HG03039 (cell line): Measurements from ENCODE around the gene IGF1.
"Not testable (repeated sequence)": the region's sequence is repeated elsewhere in the genome, so short reads cannot be mapped to it uniquely, and the experiment has no call there.

Experiments
- ATAC-seq: cut with Tn5 transposase; IDR thresholded peaks from one replicate; pipeline ENCODE4 v1.9.1; 2021; ENCODE audit warnings: mild to moderate bottlenecking, moderate library complexity; ENCODE audit not compliant: unreplicated experiment

The IGF1 gene

GRCh38 chr12:102396276-102396675, 84.1 kb downstream of the IGF1 start:
- ATAC-seq, result no peak

DNA sequence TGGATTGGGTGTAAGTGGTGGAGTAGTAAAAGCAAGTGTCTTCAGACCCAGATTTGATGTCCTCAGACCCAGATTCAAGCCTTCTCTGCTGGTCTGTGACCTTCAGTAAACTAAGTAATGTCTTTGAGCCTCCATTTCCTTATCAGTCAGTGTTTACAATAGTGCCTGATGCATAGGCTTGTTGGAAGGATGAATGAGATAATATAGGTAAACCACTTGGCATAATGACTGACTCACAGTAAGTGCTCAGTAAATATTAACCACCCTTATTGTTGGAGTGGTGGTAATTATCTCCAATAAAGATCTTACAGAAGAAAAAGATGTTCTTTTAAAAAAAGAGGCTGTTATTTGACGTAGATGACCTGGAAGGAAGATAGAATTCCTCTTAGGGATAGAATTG, 86.2 kb downstream of the IGF1 start:
- no peak for ATAC-seq

DNA sequence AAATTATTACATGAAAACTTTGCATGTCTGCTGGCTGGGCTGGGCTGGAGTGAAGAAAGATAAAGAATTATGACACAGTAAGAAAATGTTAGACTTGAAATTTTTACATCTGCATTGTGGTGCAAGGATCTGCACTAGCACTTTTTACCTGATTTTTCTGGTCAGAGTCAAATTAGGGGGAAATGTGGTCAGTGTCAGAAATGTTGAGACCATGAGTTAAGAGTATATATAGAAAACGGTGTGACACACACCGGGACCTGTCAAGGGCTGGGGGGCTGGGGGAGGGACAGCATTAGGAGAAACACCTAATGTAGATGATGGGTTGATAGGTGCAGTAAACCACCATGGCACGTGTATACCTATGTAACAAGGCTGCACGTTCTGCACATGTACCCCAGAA, 90.3 kb downstream of the IGF1 start:
- no peak for ATAC-seq

GRCh38 chr12:102388469-102388868, 91.9 kb downstream of the IGF1 start:
- no peak for ATAC-seq

DNA sequence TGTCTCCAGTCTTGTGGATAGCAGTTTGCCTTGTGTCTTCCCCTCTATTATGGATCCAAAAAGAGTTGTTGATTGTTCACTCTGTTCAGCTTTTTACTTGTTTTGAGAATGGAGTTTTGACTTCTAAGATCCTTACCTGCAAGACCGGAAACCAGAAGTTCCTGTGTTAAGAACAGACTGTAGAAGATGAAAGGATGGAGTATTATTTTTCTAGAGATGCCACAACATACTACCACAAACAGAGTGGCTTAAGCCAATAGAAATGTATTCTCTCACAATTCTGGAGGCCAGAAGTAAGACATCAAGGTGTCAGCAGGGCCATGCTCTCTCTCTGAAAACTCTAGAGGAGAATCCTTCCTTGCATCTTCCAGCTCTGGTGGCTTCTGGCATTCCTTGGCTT, 95.0 kb downstream of the IGF1 start:
- no peak for ATAC-seq

DNA sequence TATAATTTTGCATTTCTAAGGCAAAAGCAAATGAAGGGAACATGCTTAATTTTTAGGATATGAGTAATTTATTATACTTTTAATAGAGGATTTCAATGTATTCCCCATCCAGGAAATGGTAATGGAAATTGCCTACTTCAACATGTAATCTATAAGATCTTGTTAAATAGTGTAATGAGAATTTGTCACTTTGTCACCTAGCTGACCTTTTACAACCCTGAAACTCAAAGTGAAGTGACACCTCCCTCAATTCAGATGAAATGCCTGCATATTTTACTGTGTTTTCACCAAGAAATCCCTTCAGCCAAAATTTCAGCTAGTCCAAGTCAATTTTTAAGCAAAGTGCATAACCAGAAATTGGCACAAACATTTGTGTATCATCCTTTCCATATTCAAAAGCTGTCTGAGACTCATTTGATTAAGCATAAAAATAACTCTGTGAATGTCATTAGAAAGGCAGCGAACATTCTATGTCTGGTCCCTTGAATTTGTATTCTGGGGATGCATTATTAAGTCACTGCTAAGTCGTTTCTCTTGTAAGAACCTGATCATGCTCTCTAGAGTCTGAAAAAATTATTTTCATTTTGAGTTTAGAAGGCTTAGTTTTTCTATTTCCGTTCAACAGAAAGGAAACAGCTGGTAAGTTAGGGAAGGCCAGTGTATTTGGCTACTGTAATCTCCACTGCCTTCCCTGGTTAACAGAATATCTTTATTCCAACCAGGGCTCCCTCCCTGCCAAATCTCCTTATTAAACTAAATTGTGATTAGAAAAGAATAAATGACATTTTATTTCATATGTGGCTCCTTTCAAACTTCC, 100.8 kb downstream of the IGF1 start:
- ATAC-seq, result no peak

DNA sequence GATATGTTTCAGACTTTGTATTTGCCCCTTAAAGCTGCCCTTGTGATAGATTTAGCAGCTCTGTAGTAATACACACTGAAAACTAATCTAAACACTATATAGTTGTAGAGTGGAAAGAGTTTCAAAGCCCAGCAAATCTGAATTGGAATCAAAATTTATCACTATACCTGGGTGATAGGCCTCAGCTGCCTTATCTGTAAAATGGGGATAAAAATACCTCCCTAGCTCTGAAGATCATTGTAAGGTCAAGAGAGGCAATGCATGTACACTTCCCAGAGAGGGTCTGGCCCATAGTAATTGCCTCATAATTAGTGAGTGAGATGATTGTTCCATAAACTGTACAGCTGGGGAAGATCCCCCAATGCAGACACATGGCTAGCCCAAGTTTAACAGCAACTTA, 103.6 kb downstream of the IGF1 start:
- no peak for ATAC-seq

DNA sequence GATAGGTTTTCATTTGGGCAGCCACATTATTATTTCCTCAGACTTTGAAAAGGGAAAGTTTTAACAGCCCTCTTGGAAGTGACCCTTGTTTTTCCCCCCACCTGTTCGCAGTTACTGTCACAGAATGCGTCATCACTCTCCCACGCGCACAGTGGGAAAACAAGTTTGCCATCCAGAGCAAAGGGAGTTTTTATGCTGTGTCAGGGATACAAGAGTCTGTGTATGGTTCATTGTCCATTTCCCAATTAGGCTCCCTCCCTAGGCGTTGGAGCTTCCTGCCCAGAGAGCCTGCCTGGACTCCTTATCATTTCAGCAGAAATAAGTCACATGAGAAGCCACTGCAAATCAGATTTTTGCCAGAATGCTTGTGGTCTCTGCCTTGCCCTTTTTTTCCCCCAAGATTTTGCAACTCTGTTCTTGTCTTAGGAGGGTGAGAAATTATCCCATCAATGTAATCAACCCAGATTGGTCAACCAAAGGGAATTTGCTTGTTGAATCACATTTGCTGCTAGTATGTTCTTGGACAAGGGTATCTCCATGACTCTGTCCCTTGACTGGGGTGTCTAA, 104.1 kb downstream of the IGF1 start:
- no peak for ATAC-seq

DNA sequence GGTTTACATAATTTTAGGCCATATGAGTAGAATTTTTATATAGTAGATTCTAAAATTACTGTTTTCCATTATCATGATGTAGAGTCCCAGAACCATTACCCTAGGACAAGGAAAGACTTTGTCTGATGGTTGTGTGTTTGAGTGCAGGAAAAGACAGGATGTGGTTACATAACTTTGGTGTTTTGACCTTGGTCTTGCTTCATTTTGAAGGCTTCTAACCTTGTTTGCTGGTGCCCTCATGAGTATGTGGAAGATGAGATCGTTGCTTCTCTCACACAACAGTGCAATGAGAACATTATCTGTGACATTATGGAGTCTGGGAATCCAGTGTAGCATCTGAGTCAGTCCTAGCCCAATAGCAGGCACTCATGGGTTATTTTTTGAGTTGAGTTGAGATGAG, 106.2 kb downstream of the IGF1 start:
- no peak for ATAC-seq

- no peak for ATAC-seq
Measured at GRCh38 chr12:102372087-102372486, 108.3 kb downstream of the IGF1 start.

GRCh38 chr12:102371165-102371564, 109.2 kb downstream of the IGF1 start:
- ATAC-seq, result no peak

- ATAC-seq, result no peak
Measured at GRCh38 chr12:102369876-102370275, 110.5 kb downstream of the IGF1 start.

DNA sequence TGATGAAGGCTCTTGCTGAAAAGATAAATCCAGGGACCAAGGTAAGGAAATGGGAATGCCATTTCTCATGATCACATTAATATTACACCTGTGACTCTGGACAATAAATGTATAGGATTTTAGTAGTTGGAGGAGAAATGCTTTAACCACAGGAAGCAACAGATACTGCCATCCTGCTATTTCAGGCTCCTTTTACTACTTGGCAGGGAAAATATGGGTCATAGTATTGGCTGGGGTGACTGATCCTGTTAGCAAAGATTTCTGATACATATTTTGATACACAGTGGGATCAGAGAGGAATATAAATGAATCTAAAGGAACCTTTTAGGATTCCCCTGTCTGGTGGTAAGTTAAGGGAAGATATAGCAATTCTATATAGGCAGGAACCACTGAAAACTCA, 115.0 kb downstream of the IGF1 start:
- no peak for ATAC-seq

- ATAC-seq, result no peak
Measured at GRCh38 chr12:102364709-102365108, 115.7 kb downstream of the IGF1 start.

DNA sequence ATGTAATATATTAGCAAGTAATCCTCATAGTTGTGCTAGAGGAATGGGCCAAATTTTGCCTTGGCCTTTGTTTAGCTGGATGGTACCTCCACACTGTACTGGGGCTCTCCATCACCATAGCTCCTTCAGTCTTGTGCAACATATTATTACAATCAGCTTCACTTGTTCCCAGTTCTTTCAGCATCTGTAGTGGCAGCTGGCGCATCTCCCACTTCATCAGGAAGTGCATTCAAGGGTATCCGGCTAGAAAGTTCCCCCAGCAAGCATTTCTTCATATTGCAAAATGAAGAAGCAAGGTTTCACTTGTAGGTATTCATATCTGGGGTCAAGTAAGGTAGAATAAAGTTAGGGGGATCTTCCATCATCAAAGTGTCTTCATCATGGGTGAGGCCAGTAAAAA, 123.7 kb downstream of the IGF1 start:
- ATAC-seq, result no peak

DNA sequence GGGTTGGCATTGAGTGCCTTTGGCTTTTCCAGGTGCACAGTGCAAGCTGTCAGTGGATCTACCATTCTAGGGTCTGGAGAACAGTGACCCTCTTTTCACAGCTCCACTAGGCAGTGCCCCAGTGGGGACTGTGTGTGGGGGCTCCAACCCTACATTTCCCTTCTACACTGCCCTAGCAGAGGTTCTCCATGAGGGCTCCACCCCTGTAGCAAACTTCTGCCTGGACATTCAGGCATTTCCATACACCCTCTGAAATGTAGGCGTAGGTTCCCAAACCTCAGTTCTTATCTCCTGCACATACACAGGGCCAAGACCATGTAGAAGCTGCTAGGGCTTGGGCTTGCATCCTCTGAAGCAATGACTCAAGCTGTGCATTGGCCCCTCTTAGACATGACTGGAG, 126.1 kb downstream of the IGF1 start:
- not testable (repeated sequence) for ATAC-seq

DNA sequence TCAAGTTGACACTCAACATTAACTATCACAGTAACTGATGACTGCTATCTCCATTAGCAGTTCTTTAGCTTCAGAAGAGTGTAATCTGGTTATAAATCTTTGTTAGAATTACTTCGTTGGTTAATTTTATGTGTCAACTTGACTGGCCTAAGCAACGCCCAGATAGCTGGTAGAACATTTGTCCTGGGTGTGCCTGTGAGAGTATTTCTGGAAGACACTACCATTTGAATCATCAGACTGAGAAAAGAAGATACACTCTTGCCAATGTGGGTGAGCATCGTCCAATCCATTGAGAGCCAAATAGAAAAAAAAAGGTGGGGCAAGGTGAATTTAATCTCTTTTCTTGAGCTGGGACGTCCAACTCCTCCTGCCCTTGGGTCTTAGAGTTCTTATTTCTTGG, 129.0 kb downstream of the IGF1 start:
- no peak for ATAC-seq

DNA sequence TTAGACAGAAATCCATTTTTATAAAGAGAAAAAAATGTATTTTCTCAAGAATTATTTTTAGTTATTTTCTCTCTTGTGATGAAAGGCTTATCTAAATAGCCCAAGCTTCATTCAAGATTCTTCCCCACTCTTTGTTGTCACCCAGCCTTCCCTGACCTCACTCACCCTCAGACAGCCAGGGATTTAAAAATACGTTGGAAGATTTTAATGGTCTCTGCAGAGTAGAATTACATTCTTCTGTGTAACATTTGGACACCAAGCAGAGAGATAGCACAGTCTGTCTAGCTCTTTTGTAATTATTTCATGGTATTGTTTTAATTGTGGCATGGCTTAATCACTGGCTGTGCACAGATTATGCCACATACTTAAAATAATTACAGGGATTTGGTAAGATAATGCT, 130.3 kb downstream of the IGF1 start:
- no peak for ATAC-seq

GRCh38 chr12:102349079-102349478, 131.3 kb downstream of the IGF1 start:
- ATAC-seq, result no peak

DNA sequence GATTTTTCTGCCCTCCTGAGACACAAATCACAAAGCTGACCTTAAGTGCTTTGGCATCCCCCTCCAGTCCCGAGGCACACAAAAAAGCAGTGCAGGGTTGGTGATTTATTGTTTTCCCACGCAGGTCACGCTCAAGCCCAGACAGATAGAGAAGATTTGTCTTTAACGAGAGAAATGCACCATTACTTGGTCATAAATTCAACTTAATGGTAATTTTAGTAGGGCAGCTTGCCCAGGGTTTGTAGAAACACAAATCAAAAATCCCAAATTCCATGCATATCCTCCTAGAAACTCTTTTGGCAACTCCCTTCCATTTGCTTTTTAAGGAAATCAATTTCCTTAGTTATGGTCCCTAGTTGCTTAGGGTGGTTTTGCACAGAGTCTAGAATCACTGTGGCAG, 132.6 kb downstream of the IGF1 start:
- ATAC-seq, result no peak
